ENCODE data around the gene ZNF750.

The ZNF750 gene

DNA sequence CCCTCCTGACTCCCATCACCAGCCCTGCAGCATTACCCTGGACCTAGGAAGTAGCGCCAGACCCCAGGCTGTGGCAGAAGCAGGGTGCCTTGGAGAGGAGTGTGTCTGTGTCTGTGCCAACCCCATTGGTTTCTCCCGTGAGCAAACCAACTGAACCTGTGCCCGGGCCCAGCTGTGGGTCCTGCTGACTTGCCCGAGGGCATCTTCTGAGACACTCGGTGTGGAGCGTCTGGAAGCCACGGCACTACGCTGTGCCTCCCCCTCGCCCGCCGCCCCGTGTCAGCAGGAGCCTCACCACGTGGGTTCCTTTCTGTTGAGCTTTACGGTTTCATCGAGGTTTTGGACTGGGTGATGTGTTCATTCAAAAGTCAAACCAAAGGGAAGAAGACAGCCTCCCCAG lies 27.8 kb downstream of the ZNF750 start:
- DNase-seq (no peak), ATAC-seq (no peak)

DNA sequence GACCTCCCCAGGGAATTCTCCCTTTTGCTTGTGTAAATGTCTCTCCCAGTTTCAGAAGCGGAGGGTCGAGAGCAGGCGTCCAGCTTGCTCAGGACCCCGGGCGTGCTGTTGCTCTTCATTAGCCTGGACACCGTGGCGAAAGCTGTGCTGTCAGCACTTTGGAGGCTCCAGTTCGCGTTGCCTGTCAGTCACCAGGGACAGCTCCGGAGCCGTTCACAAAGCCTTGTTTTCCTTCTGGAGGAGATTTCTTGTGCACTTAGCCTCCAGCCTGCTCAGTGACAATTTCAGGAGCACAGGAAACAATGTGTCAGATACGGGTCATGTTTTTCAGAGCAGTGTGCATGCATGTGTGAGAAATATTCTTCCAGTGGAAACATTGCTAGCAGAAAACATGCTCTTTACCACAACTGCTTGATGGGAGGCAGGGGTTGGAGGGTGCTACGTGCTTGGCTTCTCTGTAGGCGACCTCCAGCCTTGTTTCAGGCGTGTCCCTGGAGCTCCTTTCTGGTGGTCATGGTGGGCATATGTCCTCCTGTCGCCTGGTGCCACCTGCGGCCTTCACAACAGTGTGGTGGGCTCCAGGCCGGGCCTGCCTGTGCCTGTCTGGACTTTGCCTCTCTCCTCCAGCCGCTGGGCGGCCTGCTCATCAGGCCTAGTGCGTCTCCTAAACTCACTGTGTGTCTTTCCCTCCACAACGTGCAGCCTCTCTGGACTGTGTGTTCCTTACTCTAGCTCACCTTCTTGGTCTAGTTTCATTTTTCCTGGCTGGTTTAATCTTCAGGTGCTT lies 29.0 kb downstream of the ZNF750 start:
- DNase-seq (no peak), ATAC-seq (no peak)

- DNase-seq, result no peak
Observed at GRCh38 chr17:82808921-82809905, 30.6 kb downstream of the ZNF750 start.

GRCh38 chr17:82808006-82808405 lies 31.8 kb downstream of the ZNF750 start:
- ATAC-seq (no peak), DNase-seq (no peak)

More at GRCh38 chr17:82808921-82809905, 30.6 kb downstream of the ZNF750 start:
- ATAC-seq, result no peak

DNA sequence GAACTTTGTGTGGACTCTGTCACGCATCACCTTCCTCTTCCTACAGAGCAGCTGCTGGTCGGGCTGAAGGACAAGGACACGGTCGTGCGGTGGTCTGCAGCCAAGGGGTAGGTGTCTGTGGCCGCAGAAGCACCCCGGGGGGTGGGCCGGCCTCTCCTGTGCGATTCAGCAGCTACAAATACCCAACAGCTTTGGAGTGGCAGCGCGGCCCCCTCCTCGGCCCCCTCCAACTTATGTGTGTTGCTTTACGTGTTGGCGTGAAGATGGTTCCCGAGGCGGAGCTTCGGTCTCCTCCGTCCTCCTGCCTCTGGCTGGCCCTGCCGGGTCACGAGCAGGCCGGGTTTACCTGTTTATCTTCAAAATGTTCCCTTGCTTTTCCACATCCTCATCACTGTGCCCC lies 32.3 kb downstream of the ZNF750 start:
- no peak for DNase-seq
- no peak for ATAC-seq

DNA sequence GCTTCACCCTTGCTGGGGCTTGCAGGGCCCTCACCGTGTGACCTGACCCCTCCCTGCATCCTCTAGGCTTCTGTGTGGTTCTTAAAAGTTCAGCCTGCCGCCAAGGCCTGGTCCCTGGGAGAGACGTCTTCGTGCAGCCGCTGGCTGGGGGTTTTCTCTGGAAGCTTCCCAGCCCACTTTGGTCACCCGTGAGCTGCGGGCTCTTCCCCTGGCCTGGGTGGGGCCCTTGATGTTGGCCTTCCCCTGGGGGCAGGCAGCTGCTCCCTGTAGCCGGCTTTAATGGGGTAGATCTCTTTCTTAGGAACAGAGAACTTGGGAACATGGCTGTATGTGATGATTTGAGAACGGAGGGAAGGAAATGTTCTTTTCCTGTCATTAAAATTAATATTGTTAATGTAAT lies 32.7 kb downstream of the ZNF750 start:
- no peak for DNase-seq
- no peak for ATAC-seq

DNA sequence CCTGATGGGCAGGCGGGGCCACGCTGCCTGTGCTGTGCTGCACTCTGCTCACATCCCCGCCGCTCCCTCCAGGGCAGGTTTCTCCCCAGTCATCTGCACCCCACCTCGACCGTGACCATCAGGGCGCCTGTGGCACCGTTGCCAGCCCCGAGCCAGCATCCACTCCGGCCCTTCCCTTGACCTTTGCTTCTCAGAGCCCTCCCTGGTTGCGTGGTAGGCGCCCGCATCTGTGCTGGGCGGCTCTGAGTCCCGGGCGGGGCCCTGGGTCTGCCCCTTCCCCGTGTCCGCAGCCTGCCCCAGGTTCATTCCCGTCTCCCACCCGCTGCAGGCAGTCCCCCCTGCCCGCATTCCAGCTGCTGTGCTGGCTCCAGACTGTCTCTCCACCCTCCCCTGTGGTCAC lies 33.2 kb downstream of the ZNF750 start:
- ATAC-seq (no peak), DNase-seq (no peak)

DNA sequence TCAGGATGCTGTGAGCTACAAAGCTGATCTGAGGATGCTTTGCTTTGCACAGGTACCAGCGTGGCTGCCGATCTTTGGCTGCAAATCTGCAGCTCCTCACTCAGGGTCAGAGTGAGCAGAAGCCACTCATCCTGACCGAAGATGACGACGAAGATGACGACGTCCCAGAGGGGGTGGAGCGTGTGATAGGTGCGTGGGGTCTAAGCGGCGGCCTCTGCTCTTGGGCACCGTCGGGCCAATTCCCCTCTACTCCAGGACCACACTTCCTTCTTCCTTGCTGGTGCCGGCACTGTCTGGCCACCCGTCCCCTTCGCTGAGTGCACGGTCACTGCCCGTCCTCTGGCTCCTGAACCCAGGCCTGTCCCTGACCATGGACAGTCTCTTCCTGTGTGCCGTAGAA lies 34.0 kb downstream of the ZNF750 start:
- no peak for DNase-seq
- no peak for ATAC-seq

DNA sequence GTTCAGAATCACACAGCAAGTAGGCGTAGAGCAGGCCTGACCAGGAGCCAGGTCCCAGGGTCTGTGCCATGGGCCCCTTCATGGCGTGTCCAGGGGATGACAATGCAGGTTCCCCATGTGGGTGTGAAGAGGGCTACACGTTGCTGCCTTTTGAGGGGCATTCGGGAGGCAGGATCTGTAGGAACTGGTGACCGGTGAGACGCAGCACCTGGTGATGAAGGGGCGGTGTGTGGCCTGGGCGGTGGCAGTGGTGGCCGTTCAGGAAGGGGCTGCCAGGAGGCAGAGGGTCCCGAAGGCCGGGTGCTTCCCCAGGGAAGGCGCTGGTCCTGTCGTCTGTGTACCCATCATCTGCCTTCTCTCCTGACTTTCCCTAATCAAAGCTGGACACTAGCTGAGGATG lies 34.6 kb downstream of the ZNF750 start:
- ATAC-seq (no peak), DNase-seq (no peak)

DNA sequence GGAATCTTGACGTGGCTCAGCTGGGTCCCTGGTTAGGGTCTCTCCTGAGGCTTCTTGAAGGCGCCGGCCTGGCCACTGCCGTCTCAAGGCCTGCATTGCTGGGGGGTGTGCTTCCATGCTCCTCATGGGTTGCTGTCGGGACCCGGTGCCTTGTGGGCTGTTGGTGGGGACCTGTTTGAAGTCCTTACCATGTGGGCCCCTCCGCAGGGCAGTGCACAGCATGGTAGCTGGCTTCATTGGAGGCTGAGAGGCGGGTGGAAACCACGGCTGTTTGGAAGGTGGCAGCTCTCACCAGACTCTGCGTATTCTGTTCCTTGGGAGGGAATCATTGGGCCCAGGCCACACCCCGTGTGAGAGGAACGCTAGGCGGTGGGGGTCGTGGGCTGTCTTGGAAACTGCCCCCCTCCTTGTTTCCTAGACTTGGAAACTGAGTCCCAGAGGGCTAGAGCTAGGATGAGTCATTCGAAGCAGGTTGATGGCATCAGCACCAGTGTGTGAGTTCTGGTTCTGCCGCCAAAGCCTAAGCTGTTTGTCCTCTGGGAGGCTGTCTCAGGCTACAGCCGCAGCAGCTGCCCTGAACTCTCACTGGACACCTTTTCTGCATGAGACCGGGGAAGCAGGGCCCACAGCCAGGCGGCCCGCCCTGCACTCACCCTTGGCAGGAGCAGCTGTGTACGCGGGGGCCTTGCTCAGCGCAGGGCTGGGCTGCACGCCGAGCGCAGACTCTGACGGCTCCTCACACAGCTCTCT lies 35.2 kb downstream of the ZNF750 start:
- DNase-seq, result no peak
- ATAC-seq, result no peak

GRCh38 chr17:82803606-82804005 lies 36.2 kb downstream of the ZNF750 start:
- DNase-seq, result no peak
- no peak for ATAC-seq

DNA sequence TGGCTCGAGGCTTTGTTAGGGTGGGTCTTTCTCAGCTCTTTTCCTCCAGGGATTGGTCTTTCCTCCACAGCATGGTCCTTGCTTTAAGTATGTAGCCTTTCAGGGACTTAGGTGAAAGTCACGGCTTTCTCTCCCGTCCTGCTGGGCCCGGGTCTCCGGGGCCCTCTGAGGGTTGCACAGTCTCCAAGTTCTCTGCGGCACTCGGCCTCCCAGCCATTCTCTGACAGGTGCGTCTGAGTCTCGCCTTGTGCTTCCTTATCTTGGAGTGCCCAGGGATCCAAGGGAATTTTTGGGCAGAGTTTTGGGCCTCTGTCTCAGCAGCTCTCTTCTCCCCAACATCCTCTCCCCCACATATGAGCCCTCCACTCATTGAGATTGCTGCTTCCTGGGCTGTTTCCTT lies 36.6 kb downstream of the ZNF750 start:
- no peak for ATAC-seq
- DNase-seq, result no peak

DNA sequence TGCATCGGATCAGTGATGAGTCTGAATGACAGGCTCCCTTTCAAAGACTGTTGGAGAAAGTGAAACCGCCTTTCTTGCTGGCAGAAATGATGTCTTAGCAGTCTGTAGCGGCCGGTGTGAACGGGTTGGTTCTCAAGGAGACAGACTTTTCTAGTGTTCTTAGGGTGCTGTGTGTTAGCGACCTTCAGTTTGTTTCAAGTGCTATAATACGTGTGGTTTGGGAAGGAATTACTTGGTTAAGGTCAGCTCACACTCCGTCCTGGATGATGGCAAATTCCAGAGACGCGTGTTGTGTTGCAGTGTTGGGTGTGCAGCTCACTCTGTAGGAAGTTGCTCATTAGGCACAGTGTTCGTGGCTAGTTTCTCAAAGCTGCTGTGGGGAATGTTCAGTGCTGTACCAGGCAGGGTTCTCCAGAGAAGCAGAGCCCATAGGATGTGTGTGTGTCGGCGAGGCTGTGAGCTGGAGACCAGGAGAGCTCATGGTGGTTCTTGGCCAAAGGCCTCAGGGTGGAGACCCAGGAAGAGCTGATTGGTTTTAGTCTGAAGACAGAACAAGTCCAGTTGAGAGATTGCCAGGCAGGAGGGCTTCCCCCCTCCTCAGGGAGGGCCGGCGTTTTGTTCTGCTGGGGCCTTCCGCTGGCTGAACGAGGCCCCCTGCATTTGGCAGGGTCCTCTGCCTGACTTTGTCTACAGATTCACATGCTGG lies 37.6 kb downstream of the ZNF750 start:
- ATAC-seq, result no peak

DNA sequence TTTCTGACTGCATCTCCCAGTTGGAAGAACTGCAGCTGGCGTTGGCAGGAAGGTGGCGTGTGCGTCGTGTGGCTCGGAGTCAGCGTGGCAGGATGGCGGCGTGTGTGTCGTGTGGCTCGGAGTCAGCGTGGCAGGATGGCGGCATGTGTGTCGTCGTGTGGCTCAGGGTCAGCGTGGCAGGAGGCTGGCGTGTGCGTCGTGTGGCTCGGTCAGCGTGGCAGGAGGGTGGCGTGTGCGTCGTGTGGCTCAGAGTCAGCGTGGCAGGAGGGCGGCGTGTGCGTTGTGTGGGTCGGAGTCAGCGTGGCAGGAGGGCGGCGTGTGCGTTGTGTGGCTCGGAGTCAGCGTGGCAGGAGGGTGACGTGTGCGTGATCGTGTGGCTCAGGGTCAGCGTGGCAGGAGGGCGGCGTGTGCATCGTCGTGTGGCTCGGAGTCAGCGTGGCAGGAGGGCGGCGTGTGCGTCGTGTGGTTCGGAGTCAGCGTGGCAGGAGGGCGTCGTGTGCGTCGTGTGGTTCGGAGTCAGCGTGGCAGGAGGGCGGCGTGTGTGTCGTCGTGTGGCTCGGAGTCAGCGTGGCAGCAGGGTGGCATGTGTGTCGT lies 38.3 kb downstream of the ZNF750 start:
- no peak for ATAC-seq
- DNase-seq, result no peak

More for the DNA sequence above, 37.6 kb downstream of the ZNF750 start:
- no peak for DNase-seq

- ATAC-seq, result no peak
- DNase-seq, result no peak
Observed at GRCh38 chr17:82800885-82801284, 38.9 kb downstream of the ZNF750 start.

- DNase-seq, result no peak
- no peak for ATAC-seq
Observed at GRCh38 chr17:82799591-82799990, 40.2 kb downstream of the ZNF750 start.

DNA sequence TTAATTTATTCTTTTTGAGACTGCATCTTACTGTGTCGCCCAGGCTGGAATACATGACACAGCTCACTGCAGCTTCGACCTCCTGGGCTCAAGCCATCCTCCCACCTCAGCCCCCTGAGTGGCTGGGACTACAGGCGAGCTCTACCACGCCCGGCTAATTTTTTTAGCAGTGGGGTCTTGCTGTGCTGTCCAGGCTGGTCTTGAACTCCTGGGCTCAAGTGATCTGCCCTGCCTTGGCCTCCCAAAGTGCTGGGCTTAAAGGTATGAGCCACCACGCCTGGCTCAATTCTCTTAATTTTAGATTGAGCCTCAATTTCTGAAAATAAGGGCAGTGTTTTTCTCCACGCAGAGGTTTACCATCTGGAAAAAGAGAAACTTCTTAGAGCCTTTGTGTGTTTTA lies 41.1 kb downstream of the ZNF750 start:
- DNase-seq (no peak), ATAC-seq (no peak)

- no peak for DNase-seq
- no peak for ATAC-seq
Observed at GRCh38 chr17:82797061-82797460, 42.8 kb downstream of the ZNF750 start.

DNA sequence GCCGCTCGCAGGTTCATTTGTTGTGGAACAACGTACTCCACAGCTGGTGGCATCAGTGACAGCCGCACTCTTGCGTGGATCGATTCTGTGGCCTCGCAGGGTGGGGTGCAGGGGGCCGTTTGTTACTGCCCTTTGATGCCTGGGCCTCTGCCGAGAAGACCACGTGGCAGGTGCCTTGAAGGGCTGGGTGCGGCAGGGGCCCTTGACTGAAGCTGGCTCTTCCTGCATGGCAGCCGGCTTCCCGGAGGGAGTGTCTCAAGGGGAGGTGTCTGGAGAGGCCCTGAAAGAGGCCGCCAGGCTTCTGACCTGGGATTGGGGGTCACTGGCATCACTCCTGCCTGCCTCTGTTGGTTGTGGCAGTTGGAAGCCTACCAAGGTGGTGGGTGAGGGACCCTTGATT lies 44.2 kb downstream of the ZNF750 start:
- no peak for ATAC-seq
- DNase-seq, result no peak

DNA sequence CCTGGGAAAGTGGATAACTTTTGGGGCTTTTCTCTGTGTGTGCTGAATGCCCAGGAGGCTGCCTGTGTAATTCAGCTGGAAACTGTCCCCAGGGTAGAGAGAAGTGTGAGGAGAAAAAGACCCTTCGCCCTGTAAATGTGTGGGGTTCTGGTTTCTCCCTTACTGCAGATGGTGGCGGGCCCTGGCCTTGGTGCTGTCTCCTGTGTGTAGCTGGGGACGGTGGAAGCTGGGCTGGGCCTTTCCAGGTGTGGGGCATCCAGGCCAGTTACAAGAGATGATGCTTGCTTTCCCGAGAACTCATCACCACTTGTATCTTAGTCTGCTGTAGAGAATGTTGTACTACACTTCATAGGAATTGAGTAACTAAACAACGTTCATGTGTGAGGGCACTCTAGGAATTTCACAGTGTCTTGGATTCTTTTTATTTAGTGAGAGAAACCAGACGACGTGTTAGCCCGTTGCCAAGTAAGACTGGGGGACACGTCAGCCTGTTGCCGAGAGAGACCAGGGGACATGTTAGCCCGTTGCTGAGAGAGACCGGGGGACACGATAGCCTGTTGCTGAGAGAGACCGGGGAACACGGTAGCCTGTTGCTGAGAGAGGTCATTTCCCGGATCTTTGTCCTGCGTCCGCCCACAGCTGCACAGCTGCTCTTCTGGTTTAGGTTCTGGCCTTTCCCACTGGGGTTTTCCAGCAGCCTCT lies 44.9 kb downstream of the ZNF750 start:
- no peak for ATAC-seq
- no peak for DNase-seq
